GM12891 (cell line): ENCODE results near the gene FBXL13.

ENCODE experiments used
- PAX5 ChIP-seq: IDR thresholded peaks from 2 replicates; pipeline ENCODE4 v1.6.1; 2011; ENCODE audit warnings: low read length, moderate library complexity, mild to moderate bottlenecking; ENCODE audit not compliant: insufficient read depth, severe bottlenecking
- POLR2A ChIP-seq: IDR thresholded peaks from 2 replicates; pipeline ENCODE4 v1.6.1; 2011; ENCODE audit warnings: low read depth, low read length, control low read depth
- POLR2AphosphoS5 ChIP-seq: IDR thresholded peaks from 2 replicates; pipeline ENCODE4 v1.6.1; 2011; ENCODE audit warnings: low read depth, low read length, control low read depth
- POU2F2 ChIP-seq: IDR thresholded peaks from 2 replicates; pipeline ENCODE4 v1.6.1; 2011; ENCODE audit warnings: low read depth, mild to moderate bottlenecking, control low read depth, low read length, moderate library complexity
- SPI1 ChIP-seq: IDR thresholded peaks from 2 replicates; pipeline ENCODE4 v1.6.1; 2011; ENCODE audit warnings: low read depth, low read length, control low read depth
- TAF1 ChIP-seq: IDR thresholded peaks from 2 replicates; pipeline ENCODE4 v1.6.1; 2011; ENCODE audit warnings: low read depth, low read length, control low read depth

DNA sequence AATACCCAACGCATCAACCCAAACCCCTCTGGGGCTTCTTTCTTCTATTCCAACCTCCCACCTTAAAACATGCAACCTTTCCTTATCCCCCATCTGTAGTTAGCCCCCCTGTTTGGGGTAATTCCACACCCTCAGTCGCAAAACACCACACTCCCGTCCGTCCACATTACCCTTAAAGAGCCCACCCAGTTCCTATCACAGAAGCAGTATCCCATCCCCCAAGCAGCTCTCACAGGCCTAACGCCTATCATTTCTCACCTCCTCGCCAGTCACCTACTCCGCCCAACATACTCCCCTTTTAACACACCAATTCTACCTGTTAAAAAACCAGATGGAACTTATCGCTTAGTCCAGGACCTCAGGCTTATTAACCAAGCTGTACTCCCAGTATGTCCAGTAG, 98.1 kb downstream of the FBXL13 start:
- no peak for TF ChIP-seq POLR2A
- no peak for TF ChIP-seq POLR2AphosphoS5
- TF ChIP-seq TAF1 = no peak
- TF ChIP-seq SPI1 = no peak
- TF ChIP-seq POU2F2 = no peak
- no peak for TF ChIP-seq PAX5
